ENCODE measurements around the gene GPHA2.
A peak's percentile ranks its signal among the peaks of the same experiment; 100 is the strongest.

Gene GPHA2

GRCh38 chr11:64897381-64898075 is 38.2 kb downstream of the GPHA2 start:
- TF ChIP-seq CTCF (conservative IDR thresholded peaks at IDR 0.05; ENCODE audit: low read depth, low read length), result no peak
- no peak for DNase-seq (ENCODE audit: low read depth)
- H3K4me3 ChIP-seq (ENCODE audit: low read length), result no peak overlapping the region

GRCh38 chr11:64896448-64897022 is 39.2 kb downstream of the GPHA2 start:
- no peak for TF ChIP-seq CTCF (conservative IDR thresholded peaks at IDR 0.05; ENCODE audit: low read depth, low read length)
- H3K4me3 ChIP-seq (ENCODE audit: low read length), result no peak overlapping the region
- no peak for DNase-seq (ENCODE audit: low read depth)

GRCh38 chr11:64894812-64895452 is 40.8 kb downstream of the GPHA2 start:
- DNase-seq (ENCODE audit: low read depth), result no peak
- H3K4me3 ChIP-seq (ENCODE audit: low read length), result no peak overlapping the region
- TF ChIP-seq CTCF (conservative IDR thresholded peaks at IDR 0.05; ENCODE audit: low read depth, low read length), result no peak

GRCh38 chr11:64894070-64894811 is 41.5 kb downstream of the GPHA2 start:
- DNase-seq (ENCODE audit: low read depth), result no peak
- TF ChIP-seq CTCF (conservative IDR thresholded peaks at IDR 0.05; ENCODE audit: low read depth, low read length), result peak; percentile 92
- no peak overlapping the region for H3K4me3 ChIP-seq (ENCODE audit: low read length)

GRCh38 chr11:64893194-64894069 is 42.3 kb downstream of the GPHA2 start:
- DNase-seq (ENCODE audit: low read depth), result no peak
- no peak overlapping the region for H3K4me3 ChIP-seq (ENCODE audit: low read length)
- no peak for TF ChIP-seq CTCF (conservative IDR thresholded peaks at IDR 0.05; ENCODE audit: low read depth, low read length)

GRCh38 chr11:64892838-64893193 is 42.9 kb downstream of the GPHA2 start:
- no peak for DNase-seq (ENCODE audit: low read depth)
- no peak overlapping the region for H3K4me3 ChIP-seq (ENCODE audit: low read length)

More at GRCh38 chr11:64892838-64893193, 42.9 kb downstream of the GPHA2 start:
- TF ChIP-seq CTCF (conservative IDR thresholded peaks at IDR 0.05; ENCODE audit: low read depth, low read length), result no peak

All from retinal pigment epithelial cell (primary cell).